ENCODE data around the gene B3GLCT. TPM values are rescaled to one million over a fixed set of nuclear protein-coding genes. Genes with fewer than 3 reads are reported as not detected.

Gene B3GLCT
- total RNA-seq, 5 donors from 2014 or later (not counting 1 experiment from before 2014, with no cell fraction given): 3.7 to 5.6 (median 4.7) TPM

- WGBS (ENCODE audit: insufficient coverage): no CpG with 5 or more reads among the region's 3 CpGs
- ATAC-seq (replicated peaks in 1 of 4) (no peak), DNase-seq (no peak)
- Mint-ChIP-seq H3K9me3 (peaks cover 13 to 27% (median 20%) of the 10 kb centered on the region in 3 donors), H3K27me3 (no peaks in the 10 kb centered on the region), H3K27ac (no peak overlapping the region), H3K36me3 (peaks cover 71% of the 10 kb centered on the region), H3K4me3 (no peak overlapping the region), H3K4me1 (no peaks in the 10 kb centered on the region)
- H3K27ac ChIP-seq (ENCODE audit: low read length): no peak overlapping the region
- H3K36me3 ChIP-seq (ENCODE audit: control insufficient read depth in 2 of 2, extremely low read depth in 1 of 2, insufficient read depth in 1 of 2, low read length in 1 of 2): peaks cover 0 to 11% of the 10 kb centered on the region in 2 donors
- ChIA-PET CTCF (no interaction called here), POLR2A (no interaction called here)
- H3K27me3 ChIP-seq (replicated peaks in 1 of 2; ENCODE audit: control insufficient read depth in 2 of 2, extremely low read depth in 1 of 2, insufficient read depth in 2 of 2, low read length in 1 of 2): no peaks in the 10 kb centered on the region
- H3K4me3 ChIP-seq (ENCODE audit: control insufficient read depth in 1 of 2, extremely low read depth in 1 of 2, low read length in 1 of 2): no peak overlapping the region
- H3K4me1 ChIP-seq (ENCODE audit: control insufficient read depth in 1 of 2, extremely low read depth in 1 of 2, insufficient read depth in 2 of 2, low read length in 2 of 2): no peaks in the 10 kb centered on the region
- no peaks in the 10 kb centered on the region for H3K9me3 ChIP-seq
Observed at GRCh38 chr13:31282741-31283455, 83.1 kb downstream of the B3GLCT start.

- Histone ChIP-seq H3K27ac (ENCODE audit: low read length) (no peak overlapping the region), H3K9me3 (peaks cover 3% of the 10 kb centered on the region), H3K4me1 (ENCODE audit: control insufficient read depth in 1 of 2, extremely low read depth in 1 of 2, insufficient read depth in 2 of 2, low read length in 2 of 2) (no peaks in the 10 kb centered on the region), H3K4me3 (ENCODE audit: control insufficient read depth in 1 of 2, extremely low read depth in 1 of 2, low read length in 1 of 2) (no peak overlapping the region), H3K36me3 (ENCODE audit: control insufficient read depth in 2 of 2, extremely low read depth in 1 of 2, insufficient read depth in 1 of 2, low read length in 1 of 2) (peaks cover 0 to 11% of the 10 kb centered on the region in 2 donors), H3K27me3 (replicated peaks in 1 of 2; ENCODE audit: control insufficient read depth in 2 of 2, extremely low read depth in 1 of 2, insufficient read depth in 2 of 2, low read length in 1 of 2) (no peaks in the 10 kb centered on the region)
- DNase-seq (no peak), ATAC-seq (replicated peaks in 1 of 4) (no peak)
- Mint-ChIP-seq H3K36me3 (peaks cover 79% of the 10 kb centered on the region), H3K27ac (no peak overlapping the region), H3K4me3 (no peak overlapping the region), H3K4me1 (no peaks in the 10 kb centered on the region), H3K9me3 (peaks cover 22 to 32% (median 26%) of the 10 kb centered on the region in 3 donors), H3K27me3 (no peaks in the 10 kb centered on the region)
- ChIA-PET CTCF (no interaction called here), POLR2A (no interaction called here)
- 92% methylated on average over 2 of the region's 2 CpGs for WGBS (ENCODE audit: insufficient coverage)
Observed at GRCh38 chr13:31286930-31287329, 87.2 kb downstream of the B3GLCT start.

- POLR2A ChIA-PET: no interaction called here
- Mint-ChIP-seq H3K9me3 (peaks cover 8 to 22% (median 13%) of the 10 kb centered on the region in 3 donors), H3K4me3 (no peak overlapping the region)
Observed at GRCh38 chr13:31301119-31301518, 101.3 kb downstream of the B3GLCT start.

GRCh38 chr13:31310356-31310755 is 110.6 kb downstream of the B3GLCT start:
- ChIA-PET POLR2A (no interaction called here), CTCF (no interaction called here)
- no peak for DNase-seq
- H3K27ac Mint-ChIP-seq: no peak overlapping the region
- Histone ChIP-seq H3K27ac (ENCODE audit: low read length) (no peak overlapping the region), H3K36me3 (ENCODE audit: control insufficient read depth in 2 of 2, extremely low read depth in 1 of 2, insufficient read depth in 1 of 2, low read length in 1 of 2) (peaks cover 0 to 5% of the 10 kb centered on the region in 2 donors), H3K9me3 (no peaks in the 10 kb centered on the region), H3K27me3 (replicated peaks in 1 of 2; ENCODE audit: control insufficient read depth in 2 of 2, extremely low read depth in 1 of 2, insufficient read depth in 2 of 2, low read length in 1 of 2) (no peaks in the 10 kb centered on the region), H3K4me1 (ENCODE audit: control insufficient read depth in 1 of 2, extremely low read depth in 1 of 2, insufficient read depth in 2 of 2, low read length in 2 of 2) (no peaks in the 10 kb centered on the region), H3K4me3 (ENCODE audit: control insufficient read depth in 1 of 2, extremely low read depth in 1 of 2, low read length in 1 of 2) (no peak overlapping the region)
- no peak overlapping the region for H3K4me3 Mint-ChIP-seq
- WGBS (ENCODE audit: insufficient coverage): 70% methylated on average over 2 of the region's 4 CpGs
- H3K27me3 Mint-ChIP-seq: no peaks in the 10 kb centered on the region
- H3K9me3 Mint-ChIP-seq: peaks cover 15 to 61% (median 43%) of the 10 kb centered on the region in 3 donors
- no peaks in the 10 kb centered on the region for H3K4me1 Mint-ChIP-seq
- peaks cover 65% of the 10 kb centered on the region for H3K36me3 Mint-ChIP-seq
- no peak for ATAC-seq (replicated peaks in 1 of 4)

More at GRCh38 chr13:31301119-31301518, 101.3 kb downstream of the B3GLCT start:
- Histone ChIP-seq H3K27ac (ENCODE audit: low read length) (no peak overlapping the region), H3K4me1 (ENCODE audit: control insufficient read depth in 1 of 2, extremely low read depth in 1 of 2, insufficient read depth in 2 of 2, low read length in 2 of 2) (no peaks in the 10 kb centered on the region), H3K9me3 (no peaks in the 10 kb centered on the region), H3K36me3 (ENCODE audit: control insufficient read depth in 2 of 2, extremely low read depth in 1 of 2, insufficient read depth in 1 of 2, low read length in 1 of 2) (peaks cover 3 to 5% of the 10 kb centered on the region in 2 donors), H3K27me3 (replicated peaks in 1 of 2; ENCODE audit: control insufficient read depth in 2 of 2, extremely low read depth in 1 of 2, insufficient read depth in 2 of 2, low read length in 1 of 2) (no peaks in the 10 kb centered on the region), H3K4me3 (ENCODE audit: control insufficient read depth in 1 of 2, extremely low read depth in 1 of 2, low read length in 1 of 2) (no peak overlapping the region)
- Mint-ChIP-seq H3K27ac (no peak overlapping the region), H3K36me3 (peaks cover 60% of the 10 kb centered on the region), H3K4me1 (no peaks in the 10 kb centered on the region), H3K27me3 (no peaks in the 10 kb centered on the region)
- CTCF ChIA-PET: no interaction called here
- DNase-seq (no peak), ATAC-seq (replicated peaks in 1 of 4) (no peak)

- ChIA-PET CTCF (no interaction called here), POLR2A (no interaction called here)
- no peaks in the 10 kb centered on the region for H3K27me3 ChIP-seq (replicated peaks in 1 of 2; ENCODE audit: control insufficient read depth in 2 of 2, extremely low read depth in 1 of 2, insufficient read depth in 2 of 2, low read length in 1 of 2)
- ATAC-seq (replicated peaks in 1 of 4) (no peak), DNase-seq (no peak)
- Mint-ChIP-seq H3K27me3 (no peaks in the 10 kb centered on the region), H3K4me1 (no peaks in the 10 kb centered on the region), H3K27ac (no peak overlapping the region), H3K9me3 (peaks cover 15 to 63% (median 44%) of the 10 kb centered on the region in 3 donors), H3K36me3 (peaks cover 66% of the 10 kb centered on the region), H3K4me3 (no peak overlapping the region)
- WGBS (ENCODE audit: insufficient coverage): 100% methylated on average over 1 of the region's 3 CpGs
- H3K27ac ChIP-seq (ENCODE audit: low read length): no peak overlapping the region
- no peak overlapping the region for H3K4me3 ChIP-seq (ENCODE audit: control insufficient read depth in 1 of 2, extremely low read depth in 1 of 2, low read length in 1 of 2)
- no peaks in the 10 kb centered on the region for H3K4me1 ChIP-seq (ENCODE audit: control insufficient read depth in 1 of 2, extremely low read depth in 1 of 2, insufficient read depth in 2 of 2, low read length in 2 of 2)
- H3K36me3 ChIP-seq (ENCODE audit: control insufficient read depth in 2 of 2, extremely low read depth in 1 of 2, insufficient read depth in 1 of 2, low read length in 1 of 2): peaks cover 0 to 5% of the 10 kb centered on the region in 2 donors
- H3K9me3 ChIP-seq: no peaks in the 10 kb centered on the region
Observed at GRCh38 chr13:31310786-31311185, 111.0 kb downstream of the B3GLCT start.

- peaks cover 66% of the 10 kb centered on the region for H3K36me3 Mint-ChIP-seq
Observed at GRCh38 chr13:31311921-31312320, 112.1 kb downstream of the B3GLCT start.

More at GRCh38 chr13:31311921-31312320, 112.1 kb downstream of the B3GLCT start:
- Histone ChIP-seq H3K27me3 (replicated peaks in 1 of 2; ENCODE audit: control insufficient read depth in 2 of 2, extremely low read depth in 1 of 2, insufficient read depth in 2 of 2, low read length in 1 of 2) (no peaks in the 10 kb centered on the region), H3K36me3 (ENCODE audit: control insufficient read depth in 2 of 2, extremely low read depth in 1 of 2, insufficient read depth in 1 of 2, low read length in 1 of 2) (peaks cover 0 to 5% of the 10 kb centered on the region in 2 donors), H3K4me3 (ENCODE audit: control insufficient read depth in 1 of 2, extremely low read depth in 1 of 2, low read length in 1 of 2) (no peak overlapping the region), H3K27ac (ENCODE audit: low read length) (no peak overlapping the region), H3K4me1 (ENCODE audit: control insufficient read depth in 1 of 2, extremely low read depth in 1 of 2, insufficient read depth in 2 of 2, low read length in 2 of 2) (no peaks in the 10 kb centered on the region), H3K9me3 (no peaks in the 10 kb centered on the region)
- no peak overlapping the region for H3K27ac Mint-ChIP-seq
- WGBS (ENCODE audit: insufficient coverage): 75% methylated on average over 2 of the region's 2 CpGs
- ChIA-PET CTCF (no interaction called here), POLR2A (no interaction called here)
- ATAC-seq (replicated peaks in 1 of 4) (no peak), DNase-seq (no peak)
- no peaks in the 10 kb centered on the region for H3K4me1 Mint-ChIP-seq
- no peaks in the 10 kb centered on the region for H3K27me3 Mint-ChIP-seq
- peaks cover 15 to 63% (median 44%) of the 10 kb centered on the region in 3 donors for H3K9me3 Mint-ChIP-seq
- H3K4me3 Mint-ChIP-seq: no peak overlapping the region
